Esophagus mucosa (tissue), 1 donor: ENCODE measurements around the gene DSTN. TPM values are rescaled to one million over a fixed set of nuclear protein-coding genes. Genes with fewer than 3 reads are reported as not detected.

Experiments
- ATAC-seq: fragments of 200-7000 bp; cut with Tn5 transposase; one replicate; pipeline ENCODE4 v1.9.1; 2020
- total RNA-seq: library from RNA; stranded (reverse); gene quantifications from one replicate; pipeline ENCODE4 v1.2.4, GENCODE V29; 2023
- donor health status: DM: yes; HTN: yes; CAD: no.

The DSTN gene
- total RNA-seq, result 222 TPM

- peak; percentile 90 for ATAC-seq
Measured at GRCh38 chr20:17569616-17570346, at the start of gene DSTN. Gene DSTN (plus strand): TSS chr20:17570075. CDS start chr20:17570209, 134 bp downstream.

- no peak for ATAC-seq
Measured at GRCh38 chr20:17520583-17520982, 49.3 kb upstream of the DSTN start.

- ATAC-seq, result no peak
Measured at GRCh38 chr20:17522528-17522927, 47.3 kb upstream of the DSTN start.

- no peak for ATAC-seq
Measured at GRCh38 chr20:17523326-17523725, 46.5 kb upstream of the DSTN start.

GRCh38 chr20:17524560-17524959 is 45.3 kb upstream of the DSTN start:
- ATAC-seq, result peak; percentile 90

GRCh38 chr20:17525132-17525531 is 44.7 kb upstream of the DSTN start:
- peak; percentile 39 for ATAC-seq

- peak; percentile 78 for ATAC-seq
Measured at GRCh38 chr20:17525650-17526049, 44.2 kb upstream of the DSTN start.

- no peak for ATAC-seq
Measured at GRCh38 chr20:17529586-17529985, 40.3 kb upstream of the DSTN start.

GRCh38 chr20:17530153-17530552 is 39.7 kb upstream of the DSTN start:
- no peak for ATAC-seq

- peak; percentile 80 for ATAC-seq
Measured at GRCh38 chr20:17530716-17531664, 38.9 kb upstream of the DSTN start, which contains the start of gene BFSP1. Gene BFSP1 (minus strand): TSS chr20:17531379. CDS start chr20:17531329, 50 bp downstream.

- ATAC-seq, result no peak
Measured at GRCh38 chr20:17531665-17532025, 38.2 kb upstream of the DSTN start.

- peak; percentile 63 for ATAC-seq
Measured at GRCh38 chr20:17533396-17533795, 36.5 kb upstream of the DSTN start.

GRCh38 chr20:17534077-17534476 is 35.8 kb upstream of the DSTN start:
- no peak for ATAC-seq

GRCh38 chr20:17536944-17537444 is 32.9 kb upstream of the DSTN start:
- peak; percentile 90 for ATAC-seq

- no peak for ATAC-seq
Measured at GRCh38 chr20:17537959-17538358, 31.9 kb upstream of the DSTN start.

GRCh38 chr20:17538517-17539170 is 31.2 kb upstream of the DSTN start:
- ATAC-seq, result peak; percentile 84

- no peak for ATAC-seq
Measured at GRCh38 chr20:17541596-17541995, 28.3 kb upstream of the DSTN start.

- no peak for ATAC-seq
Measured at GRCh38 chr20:17541996-17542395, 27.9 kb upstream of the DSTN start.

GRCh38 chr20:17542481-17542880 is 27.4 kb upstream of the DSTN start:
- no peak for ATAC-seq

- ATAC-seq, result no peak
Measured at GRCh38 chr20:17542993-17543412, 26.9 kb upstream of the DSTN start.

- ATAC-seq, result no peak
Measured at GRCh38 chr20:17543531-17544131, 26.2 kb upstream of the DSTN start.

- no peak for ATAC-seq
Measured at GRCh38 chr20:17545127-17545526, 24.7 kb upstream of the DSTN start.
